Activated CD4-positive, alpha-beta T cell treated with anti-CD3 and anti-CD28 coated beads, Interleukin-10, Interleukin-2, amounts not matched to agents 100 ng/mL and 50 ng/mL, durations not matched to agents 16 hours and 8 hours (primary cell): ENCODE measurements around the gene SRF.
"Not testable (repeated sequence)": the region's sequence is repeated elsewhere in the genome, so short reads cannot be mapped to it uniquely, and the experiment has no call there.

Source experiments
- DNase-seq: peaks from one replicate; pipeline ENCODE4 v3.0.0-alpha.2; 2020

SRF gene

GRCh38 chr6:43170931-43171706, at the start of gene SRF:
TSS of gene SRF (plus strand) at chr6:43171269. CDS start at chr6:43171657, 388 bp downstream.
- peak; percentile 99 for DNase-seq

- no peak for DNase-seq
Observed at GRCh38 chr6:43122146-43122545, 48.9 kb upstream of the SRF start.

GRCh38 chr6:43123461-43124314, 47.4 kb upstream of the SRF start:
- no peak for DNase-seq

GRCh38 chr6:43124481-43124880, 46.6 kb upstream of the SRF start:
- DNase-seq: no peak

- DNase-seq: no peak
Observed at GRCh38 chr6:43125119-43125518, 46.0 kb upstream of the SRF start.

GRCh38 chr6:43125555-43125954, 45.5 kb upstream of the SRF start:
- DNase-seq: no peak

GRCh38 chr6:43127180-43127579, 43.9 kb upstream of the SRF start:
- DNase-seq: no peak

- no peak for DNase-seq
Observed at GRCh38 chr6:43127877-43128276, 43.2 kb upstream of the SRF start.

GRCh38 chr6:43128926-43129325, 42.1 kb upstream of the SRF start:
- DNase-seq: no peak

GRCh38 chr6:43129434-43130194, 41.5 kb upstream of the SRF start:
- peak; percentile 23 for DNase-seq

- no peak for DNase-seq
Observed at GRCh38 chr6:43130429-43130828, 40.6 kb upstream of the SRF start.

- not testable (repeated sequence) for DNase-seq
Observed at GRCh38 chr6:43131379-43131778, 39.7 kb upstream of the SRF start.

- no peak for DNase-seq
Observed at GRCh38 chr6:43138267-43138666, 32.8 kb upstream of the SRF start.

GRCh38 chr6:43139973-43140372, 31.1 kb upstream of the SRF start:
- not testable (repeated sequence) for DNase-seq

GRCh38 chr6:43141644-43142043, 29.4 kb upstream of the SRF start:
- DNase-seq: no peak

- no peak for DNase-seq
Observed at GRCh38 chr6:43142101-43142500, 29.0 kb upstream of the SRF start.

GRCh38 chr6:43143235-43144128, 27.6 kb upstream of the SRF start:
- peak; percentile 80 for DNase-seq

- no peak for DNase-seq
Observed at GRCh38 chr6:43144879-43145278, 26.2 kb upstream of the SRF start.

GRCh38 chr6:43146261-43146660, 24.8 kb upstream of the SRF start:
- no peak for DNase-seq

GRCh38 chr6:43146709-43147688, 24.1 kb upstream of the SRF start:
- no peak for DNase-seq
